H1 (cell line): ENCODE results near the gene PRKCI. TPM values are rescaled to one million over a fixed set of nuclear protein-coding genes. Genes with fewer than 3 reads are reported as not detected.

ENCODE experiments used
- CTCF ChIA-PET: fragments of 300-600 bp; sonication (Branson Sonifier 250); formaldehyde crosslinking; loops from one replicate; lab custom pipeline; 2021; ENCODE audit not compliant: partially characterized antibody; lab: Charles Lee
- POLR2A ChIA-PET: fragments of 300-600 bp; sonication (Branson Sonifier 250); formaldehyde crosslinking; loops from one replicate; lab custom pipeline; 2021; ENCODE audit warnings: inconsistent platforms; ENCODE audit not compliant: partially characterized antibody; lab: Charles Lee
- DNase-seq, 2 experiments: peaks; one replicate each; pipeline versions ENCODE4 v3.0.0 to v3.0.0-alpha.2; 2010 to 2022; ENCODE audit warnings: low spot score in 2 of 2, low read depth in 1 of 2, mixed read lengths in 1 of 2
- FAIRE-seq: peaks from 2 replicates; lab custom pipeline; 2011; peaks lifted over from hg19 to GRCh38; lab: Jason Lieb, UNC
- H2AFZ ChIP-seq: 2 replicates; pipeline ENCODE4 v1.8.1; 2012; ENCODE audit warnings: low read length, inconsistent platforms
- H2AK5ac ChIP-seq: 2 replicates; pipeline ENCODE4 v1.6.1; 2013; ENCODE audit warnings: low read depth, low read length
- H2BK120ac ChIP-seq: replicated peaks from 2 replicates; pipeline ENCODE3; 2013; ENCODE audit warnings: low read depth, low read length, inconsistent platforms
- H2BK12ac ChIP-seq: 2 replicates; pipeline ENCODE4 v1.6.1; 2013; ENCODE audit warnings: low read depth, low read length
- H2BK15ac ChIP-seq: 2 replicates; pipeline ENCODE4 v1.6.1; 2013; ENCODE audit warnings: low read length
- H2BK20ac ChIP-seq: 2 replicates; pipeline ENCODE4 v1.6.1; 2013; ENCODE audit warnings: low read length
- H2BK5ac ChIP-seq: 2 replicates; pipeline ENCODE4 v1.6.1; 2013; ENCODE audit warnings: low read depth, low read length
- H3K14ac ChIP-seq: 2 replicates; pipeline ENCODE4 v1.6.1; 2013; ENCODE audit warnings: inconsistent platforms; ENCODE audit not compliant: insufficient read length
- H3K18ac ChIP-seq: 2 replicates; pipeline ENCODE4 v1.6.1; 2013; ENCODE audit warnings: low read length; ENCODE audit errors: extremely low read depth
- H3K23ac ChIP-seq: 2 replicates; pipeline ENCODE4 v1.6.1; 2013; ENCODE audit warnings: inconsistent platforms; ENCODE audit not compliant: insufficient read length
- H3K23me2 ChIP-seq: 2 replicates; pipeline ENCODE4 v1.6.1; 2013; ENCODE audit warnings: low read depth, low read length
- H3K27ac ChIP-seq: 2 replicates; pipeline ENCODE4 v1.6.1; 2011; ENCODE audit warnings: low read depth, low read length, inconsistent platforms
- H3K27me3 ChIP-seq, 4 experiments: replicated peaks in 1 of 4; 1 replicate in 1 of 4; 2 replicates in 3 of 4; pipeline versions ENCODE4 v1.6.1 to v1.8.1; 2011 to 2013; ENCODE audit warnings: low read length in 3 of 4, mild to moderate bottlenecking in 3 of 4, inconsistent platforms in 2 of 4, mixed read lengths in 2 of 4, moderate library complexity in 1 of 4; ENCODE audit not compliant: control insufficient read depth in 3 of 4, insufficient read depth in 3 of 4; ENCODE audit errors: extremely low read depth in 1 of 4
- H3K36me3 ChIP-seq, 4 experiments: 2 replicates each; pipeline versions ENCODE4 v1.6.1 to v1.8.1; 2011 to 2013; ENCODE audit warnings: mild to moderate bottlenecking in 4 of 4, low read length in 3 of 4, moderate library complexity in 2 of 4, control low read depth in 1 of 4, inconsistent platforms in 1 of 4; ENCODE audit not compliant: insufficient read depth in 4 of 4, control insufficient read depth in 2 of 4
- H3K4ac ChIP-seq: replicated peaks from 2 replicates; pipeline ENCODE3; 2013; ENCODE audit warnings: low read length, low read depth, mixed read lengths, inconsistent platforms; ENCODE audit not compliant: insufficient read length
- H3K4me1 ChIP-seq, 4 experiments: replicated peaks in 1 of 4; 1 replicate in 1 of 4; 2 replicates in 3 of 4; pipeline versions ENCODE4 v1.6.1 to v1.8.1; 2011 to 2013; ENCODE audit warnings: low read length in 3 of 4, inconsistent platforms in 2 of 4, mixed read lengths in 1 of 4; ENCODE audit not compliant: insufficient read depth in 4 of 4, control insufficient read depth in 3 of 4
- H3K4me2 ChIP-seq, 2 experiments: 2 replicates each; pipeline versions ENCODE4 v1.6.1 to v1.8.1; 2011 to 2013; ENCODE audit warnings: low read depth in 2 of 2, low read length in 2 of 2, control low read depth in 1 of 2, inconsistent platforms in 1 of 2, mild to moderate bottlenecking in 1 of 2; ENCODE audit not compliant: insufficient read depth in 1 of 2
- H3K4me3 ChIP-seq, 4 experiments: fragments of 200-600, 300-600 bp in 1 of 4; sonication (generic), shearing (Covaris generic), sonication (Bioruptor Twin) in 1 of 4; 2 replicates each; pipeline versions ENCODE4 v1.5.1 to v1.8.1; 2011 to 2016; ENCODE audit warnings: low read length in 4 of 4, low read depth in 3 of 4, control low read depth in 2 of 4, inconsistent platforms in 2 of 4, mild to moderate bottlenecking in 2 of 4, mixed read lengths in 1 of 4, moderate library complexity in 1 of 4; ENCODE audit not compliant: insufficient read depth in 2 of 4; ENCODE audit errors: extremely low read depth in 1 of 4
- H3K56ac ChIP-seq: replicated peaks from 2 replicates; pipeline ENCODE3; 2013; ENCODE audit warnings: low read depth, mild to moderate bottlenecking, mixed read lengths, low read length, inconsistent platforms; ENCODE audit not compliant: insufficient read length
- H3K79me1 ChIP-seq: 2 replicates; pipeline ENCODE4 v1.6.1; 2013; ENCODE audit warnings: low read depth, low read length, control low read depth
- H3K79me2 ChIP-seq, 2 experiments: 2 replicates each; pipeline versions ENCODE4 v1.6.1 to v1.8.1; 2012 to 2013; ENCODE audit warnings: low read length in 2 of 2, mild to moderate bottlenecking in 2 of 2, inconsistent platforms in 1 of 2; ENCODE audit not compliant: insufficient read depth in 2 of 2, control insufficient read depth in 1 of 2
- H3K9ac ChIP-seq, 4 experiments: replicated peaks in 1 of 4; 1 replicate in 1 of 4; 2 replicates in 3 of 4; pipeline versions ENCODE4 v1.6.1 to v1.8.1; 2011 to 2013; ENCODE audit warnings: low read depth in 3 of 4, low read length in 3 of 4, control low read depth in 2 of 4, mild to moderate bottlenecking in 2 of 4, moderate library complexity in 2 of 4, inconsistent platforms in 1 of 4; ENCODE audit errors: extremely low read depth in 1 of 4
- H3K9me3 ChIP-seq, 2 experiments: 2 replicates each; pipeline versions ENCODE4 v1.6.1 to v1.8.1; 2012 to 2013; ENCODE audit warnings: mild to moderate bottlenecking in 2 of 2, moderate library complexity in 2 of 2, control low read depth in 1 of 2, inconsistent platforms in 1 of 2, low read depth in 1 of 2, low read length in 1 of 2, mixed read lengths in 1 of 2; ENCODE audit not compliant: insufficient read depth in 2 of 2
- H4K20me1 ChIP-seq, 2 experiments: replicated peaks in 1 of 2; 2 replicates each; pipeline versions ENCODE3 to v1.8.1; 2011 to 2013; ENCODE audit warnings: inconsistent platforms in 2 of 2, low read length in 2 of 2, mild to moderate bottlenecking in 1 of 2; ENCODE audit not compliant: insufficient read depth in 2 of 2, control insufficient read depth in 1 of 2
- H4K5ac ChIP-seq: 2 replicates; pipeline ENCODE4 v1.6.1; 2013; ENCODE audit warnings: low read length, low read depth, mixed read lengths, inconsistent platforms; ENCODE audit not compliant: insufficient read length
- H4K8ac ChIP-seq: 2 replicates; pipeline ENCODE4 v1.8.0; 2013; ENCODE audit warnings: mild to moderate bottlenecking, moderate library complexity, low read length, inconsistent platforms; ENCODE audit not compliant: insufficient read depth; ENCODE audit errors: extremely low read depth
- H4K91ac ChIP-seq: replicated peaks from 2 replicates; pipeline ENCODE3; 2013; ENCODE audit warnings: low read length, mixed read lengths, inconsistent platforms; ENCODE audit not compliant: insufficient read length
- CTBP2 ChIP-seq: IDR thresholded peaks from 2 replicates; pipeline ENCODE4 v1.7.0; 2011; ENCODE audit warnings: borderline replicate concordance, mild to moderate bottlenecking, moderate library complexity, mixed read lengths, low read length; ENCODE audit not compliant: insufficient read depth, insufficient read length
- WGBS, 2 experiments: shearing (Covaris generic) in 1 of 2; methylation state at CpG; one replicate each; pipeline versions ENCODE4 v1.1.6 to v1.1.7; 2013 to 2015; ENCODE audit warnings: low lambda C conversion rate in 2 of 2, mixed read lengths in 2 of 2, inconsistent platforms in 1 of 2, low coverage in 1 of 2, missing lambda C conversion rate in 1 of 2; ENCODE audit not compliant: insufficient replicate concordance in 2 of 2, insufficient coverage in 1 of 2, insufficient read length in 1 of 2; ENCODE audit errors: extremely low coverage in 1 of 2, missing lambda C conversion rate in 1 of 2; 5-methylcytosine and 5-hydroxymethylcytosine counted together
- polyA plus RNA-seq, 7 experiments: library from polyadenylated mRNA; depleted of rRNA in 3 of 7; stranded (reverse) in 5 of 7; unstranded in 2 of 7; fragments of >200 nt in 5 of 7; fragments of 200-250 nt in 2 of 7; gene quantifications; 1 replicate in 5 of 7; 2 replicates in 1 of 7; 4 replicates in 1 of 7; pipeline versions ENCODE4 v1.2.1 to v1.2.3, GENCODE V29; 2011 to 2013; ENCODE audit warnings: missing spikeins in 2 of 7, mixed read lengths in 2 of 7
- total RNA-seq: library from RNA; stranded (reverse); fragmentation: NEBNext Ultra II Directional; extraction: Animal tissue kit (Norgen Biotek cat#: 25700); gene quantifications from 2 replicates; pipeline ENCODE4 v1.2.1, GENCODE V29; 2021

The PRKCI gene
- total and polyA plus RNA-seq, 2 of the 8 experiments (the other 6 are each of a cell fraction or from before 2014, with no cell fraction given) = 24.3 to 100.0 TPM

GRCh38 chr3:170207717-170208116 lies 14.5 kb upstream of the PRKCI start:
- H4K5ac ChIP-seq = no peak overlapping the region
- CTCF ChIA-PET = no interaction called here
- H3K56ac ChIP-seq = no peak overlapping the region
- FAIRE-seq (no peak), DNase-seq (no peak)
- no peak overlapping the region for H3K4me3 ChIP-seq
- H2BK15ac ChIP-seq = no peak overlapping the region
- H3K79me2 ChIP-seq = no peaks in the 10 kb centered on the region
- no peak overlapping the region for H4K91ac ChIP-seq
- no peak overlapping the region for H3K4me2 ChIP-seq
- no peak overlapping the region for H4K8ac ChIP-seq
- H3K4ac ChIP-seq = no peak overlapping the region
- 0 out of 2 replicates have a peak, but pooled peaks cover 1% of the 10 kb centered on the region for H3K23me2 ChIP-seq
- POLR2A ChIA-PET = interaction anchor here (1.5 kb wide), 1 partner anchor 14 kb away, joined by 6 read pairs; the partner anchor contains the start of gene PRKCI
- H2BK5ac ChIP-seq = no peak overlapping the region
- no peak overlapping the region for H3K23ac ChIP-seq
- no peaks in the 10 kb centered on the region for H4K20me1 ChIP-seq
- no peak overlapping the region for H3K9ac ChIP-seq
- no peak overlapping the region for H2AK5ac ChIP-seq
- no peaks in the 10 kb centered on the region for H3K36me3 ChIP-seq
- H2BK20ac ChIP-seq = no peak overlapping the region
- WGBS, 2 experiments = 77% methylated on average over 6 of the region's 6 CpGs; no CpG with 5 or more reads in 1 of the 2 experiments
- no peak overlapping the region for H3K27ac ChIP-seq
- H2BK12ac ChIP-seq = no peak overlapping the region
- no peaks in the 10 kb centered on the region for H3K4me1 ChIP-seq
- H2BK120ac ChIP-seq = no peak overlapping the region
- H3K79me1 ChIP-seq = no peaks in the 10 kb centered on the region
- H3K18ac ChIP-seq = no peak overlapping the region
- H2AFZ ChIP-seq = no peak overlapping the region
- H3K27me3 ChIP-seq = no peaks in the 10 kb centered on the region
- no peak overlapping the region for H3K14ac ChIP-seq
- no peaks in the 10 kb centered on the region for H3K9me3 ChIP-seq
- TF ChIP-seq CTBP2 = no peak
